ENCODE measurements around the gene ULK3.
"Not testable (repeated sequence)": the region's sequence is repeated elsewhere in the genome, so short reads cannot be mapped to it uniquely, and the experiment has no call there.

- TF ChIP-seq, protein P1, sequence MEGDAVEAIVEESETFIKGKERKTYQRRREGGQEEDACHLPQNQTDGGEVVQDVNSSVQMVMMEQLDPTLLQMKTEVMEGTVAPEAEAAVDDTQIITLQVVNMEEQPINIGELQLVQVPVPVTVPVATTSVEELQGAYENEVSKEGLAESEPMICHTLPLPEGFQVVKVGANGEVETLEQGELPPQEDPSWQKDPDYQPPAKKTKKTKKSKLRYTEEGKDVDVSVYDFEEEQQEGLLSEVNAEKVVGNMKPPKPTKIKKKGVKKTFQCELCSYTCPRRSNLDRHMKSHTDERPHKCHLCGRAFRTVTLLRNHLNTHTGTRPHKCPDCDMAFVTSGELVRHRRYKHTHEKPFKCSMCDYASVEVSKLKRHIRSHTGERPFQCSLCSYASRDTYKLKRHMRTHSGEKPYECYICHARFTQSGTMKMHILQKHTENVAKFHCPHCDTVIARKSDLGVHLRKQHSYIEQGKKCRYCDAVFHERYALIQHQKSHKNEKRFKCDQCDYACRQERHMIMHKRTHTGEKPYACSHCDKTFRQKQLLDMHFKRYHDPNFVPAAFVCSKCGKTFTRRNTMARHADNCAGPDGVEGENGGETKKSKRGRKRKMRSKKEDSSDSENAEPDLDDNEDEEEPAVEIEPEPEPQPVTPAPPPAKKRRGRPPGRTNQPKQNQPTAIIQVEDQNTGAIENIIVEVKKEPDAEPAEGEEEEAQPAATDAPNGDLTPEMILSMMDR (IDR thresholded peaks at IDR 0.05), result not testable (repeated sequence)
- not testable (repeated sequence) for TF ChIP-seq POLR2A (IDR thresholded peaks at IDR 0.05)
Observed at GRCh38 chr15:74887537-74888193, 44.7 kb upstream of the ULK3 start.
